NCI-H748 treated with DMSO at 0.1 percent for 48 hours (cell line): ENCODE results near the gene AHRR.
"Not testable (repeated sequence)": the region's sequence is repeated elsewhere in the genome, so short reads cannot be mapped to it uniquely, and the experiment has no call there.

Experiments
- DNase-seq: peaks from one replicate; lab custom pipeline; 2025; lab: John Stamatoyannopoulos, UW

Gene AHRR

DNA sequence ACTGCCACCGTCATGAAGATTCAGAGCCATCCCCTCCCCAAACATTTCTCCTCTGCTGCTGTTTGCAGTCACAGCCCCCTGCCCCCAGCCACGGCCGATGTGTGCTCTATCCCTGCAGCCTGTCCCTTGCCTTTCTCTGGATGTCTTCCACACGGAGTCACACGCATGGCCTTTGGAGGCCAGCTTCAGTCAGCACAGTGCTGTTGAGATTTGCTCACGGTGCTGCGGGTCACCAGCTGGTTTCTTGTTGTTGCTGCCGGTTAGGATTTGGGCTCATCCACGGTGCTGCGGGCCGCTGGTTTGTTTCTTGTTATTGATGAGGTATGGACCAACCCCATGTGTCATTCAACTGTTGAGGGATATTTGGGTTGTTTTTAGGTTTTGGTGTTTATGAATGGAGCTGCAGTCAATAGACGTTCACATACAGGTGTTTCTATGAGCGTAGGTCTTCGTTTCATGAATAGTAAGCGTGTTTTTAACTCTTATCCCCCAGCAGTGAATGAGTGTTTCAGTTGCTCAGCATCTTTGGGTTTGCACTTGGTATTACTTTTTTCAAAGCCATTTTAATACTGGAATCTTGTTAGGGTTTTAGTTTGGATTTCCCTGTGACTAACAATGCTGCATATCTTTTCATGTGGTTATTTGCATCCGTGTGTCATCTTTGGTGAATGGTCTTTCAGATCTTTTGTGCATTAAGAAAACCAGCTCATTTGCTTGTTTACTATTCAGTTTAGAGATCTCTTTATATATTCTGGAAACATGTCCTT, 57.6 kb downstream of the AHRR start:
- DNase-seq: no peak

- no peak for DNase-seq
Observed at GRCh38 chr5:380701-381309, 59.3 kb downstream of the AHRR start.

DNA sequence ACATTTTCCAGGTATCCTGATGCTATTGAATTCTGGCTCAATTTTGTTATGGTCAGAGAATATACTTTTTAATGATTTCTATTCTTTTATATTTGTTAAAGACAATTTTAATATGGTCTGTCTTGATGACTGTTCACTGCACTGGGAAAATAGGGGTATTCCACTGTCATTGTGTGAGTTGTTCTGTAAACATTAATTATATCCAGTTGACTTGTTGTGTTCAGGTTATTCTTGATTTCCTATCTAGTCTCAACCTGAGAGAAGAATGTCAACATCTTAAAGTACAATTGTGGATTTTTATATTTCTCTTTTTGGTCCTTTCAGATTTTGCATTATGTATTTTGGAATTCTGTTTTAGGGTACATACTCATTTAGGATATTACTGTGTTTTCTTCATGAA, 61.6 kb downstream of the AHRR start:
- no peak for DNase-seq

GRCh38 chr5:383621-384020, 62.1 kb downstream of the AHRR start:
- no peak for DNase-seq

DNA sequence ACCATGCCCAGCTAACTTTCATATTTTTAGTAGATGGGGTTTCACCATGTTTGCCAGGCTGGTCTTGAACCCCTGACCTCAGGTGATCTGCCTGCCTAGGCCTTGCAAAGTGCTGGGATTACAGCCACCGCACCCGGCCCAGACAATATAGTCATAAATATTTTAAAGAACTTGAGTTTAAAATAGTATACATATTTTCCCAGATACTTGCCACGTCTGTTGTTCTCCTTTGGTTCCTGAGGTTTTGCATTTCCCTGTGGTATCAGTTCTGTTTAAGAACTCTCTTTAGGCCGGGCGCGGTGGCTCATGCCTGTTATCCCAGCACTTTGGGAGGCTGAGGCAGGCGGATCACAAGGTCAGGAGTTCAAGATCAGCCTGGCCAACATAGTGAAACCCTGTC, 63.1 kb downstream of the AHRR start:
- DNase-seq: not testable (repeated sequence)

GRCh38 chr5:385321-385720, 63.8 kb downstream of the AHRR start:
- no peak for DNase-seq

DNA sequence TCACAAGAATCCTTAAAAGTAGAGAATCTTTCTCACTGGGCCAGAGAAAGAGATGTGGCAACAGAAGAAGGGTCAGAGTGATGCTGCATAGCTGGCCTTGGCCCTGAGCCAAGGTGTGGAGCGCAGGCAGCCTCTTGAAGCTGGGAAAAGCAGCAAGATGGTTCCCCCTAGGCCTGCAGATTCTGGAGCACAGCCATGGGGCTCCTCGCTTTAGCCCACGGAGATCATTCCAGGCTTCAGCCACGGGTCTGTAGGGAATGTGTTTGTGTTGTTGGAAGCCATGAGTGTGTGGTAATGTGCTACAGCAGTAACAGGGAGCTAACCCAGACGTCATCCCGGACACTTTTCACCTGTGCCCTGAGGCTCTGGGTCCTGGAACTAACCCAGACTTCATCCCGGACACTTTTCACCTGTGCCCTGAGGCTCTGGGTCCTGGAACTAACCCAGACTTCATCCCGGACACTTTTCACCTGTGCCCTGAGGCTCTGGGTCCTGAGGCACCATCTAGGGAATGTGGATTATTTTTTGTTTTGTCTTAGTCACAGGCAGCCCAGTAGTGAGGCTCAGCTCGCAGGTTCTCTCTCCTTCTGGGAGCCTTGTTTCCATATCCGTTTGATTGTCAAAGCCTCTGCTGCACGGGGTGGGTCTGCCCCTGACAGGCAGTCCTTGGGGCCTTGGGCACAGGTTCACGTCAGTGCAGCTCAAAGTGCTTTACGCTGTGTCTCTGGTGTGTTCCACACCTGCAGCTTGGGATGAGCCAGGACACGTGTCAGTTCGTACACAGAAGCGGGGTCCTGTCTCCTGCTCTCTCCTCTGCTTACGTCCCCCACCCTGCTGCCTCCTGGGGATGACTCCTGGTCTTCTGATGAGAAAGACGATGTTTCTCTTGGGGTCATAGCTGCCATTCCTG, 65.2 kb downstream of the AHRR start:
- no peak for DNase-seq

DNA sequence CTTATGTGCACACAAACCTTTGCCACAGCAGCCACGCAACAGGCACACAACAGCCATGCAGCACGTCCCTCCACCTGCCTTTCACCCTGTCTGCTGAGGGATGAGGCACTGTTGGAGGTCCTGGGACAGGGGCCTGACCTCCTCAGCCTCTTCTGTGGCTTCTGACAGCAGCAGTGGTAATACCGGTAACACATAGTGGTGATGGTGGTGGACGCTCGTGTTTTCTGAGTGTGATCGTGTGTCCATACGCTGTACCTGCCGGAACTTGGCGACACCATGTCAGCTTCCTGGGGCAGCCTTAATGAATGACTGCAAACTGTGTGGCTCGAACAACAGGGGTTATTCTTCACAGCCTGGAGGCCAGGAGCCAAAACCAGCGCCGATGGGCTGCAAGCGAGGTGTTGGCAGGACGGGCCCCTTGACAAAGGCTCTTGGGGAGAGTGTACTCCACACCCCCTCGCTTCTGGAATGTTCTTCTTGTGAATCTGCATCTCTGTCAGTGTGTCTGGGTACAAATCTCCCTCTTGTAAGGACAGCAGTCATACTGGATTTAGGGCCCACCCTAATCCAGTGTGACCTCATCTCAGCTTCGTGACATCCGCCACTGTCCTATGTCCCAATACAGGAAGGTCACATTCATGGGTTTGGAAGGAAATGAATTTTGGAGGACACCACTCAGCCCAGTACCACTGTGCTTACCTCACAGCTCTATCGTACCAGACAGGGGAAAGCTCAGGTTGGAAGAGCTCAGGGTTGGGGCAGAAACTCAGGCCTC, 66.2 kb downstream of the AHRR start:
- no peak for DNase-seq

- DNase-seq: no peak
Observed at GRCh38 chr5:388266-389196, 67.0 kb downstream of the AHRR start.

GRCh38 chr5:389197-389821, 67.8 kb downstream of the AHRR start:
- no peak for DNase-seq

DNA sequence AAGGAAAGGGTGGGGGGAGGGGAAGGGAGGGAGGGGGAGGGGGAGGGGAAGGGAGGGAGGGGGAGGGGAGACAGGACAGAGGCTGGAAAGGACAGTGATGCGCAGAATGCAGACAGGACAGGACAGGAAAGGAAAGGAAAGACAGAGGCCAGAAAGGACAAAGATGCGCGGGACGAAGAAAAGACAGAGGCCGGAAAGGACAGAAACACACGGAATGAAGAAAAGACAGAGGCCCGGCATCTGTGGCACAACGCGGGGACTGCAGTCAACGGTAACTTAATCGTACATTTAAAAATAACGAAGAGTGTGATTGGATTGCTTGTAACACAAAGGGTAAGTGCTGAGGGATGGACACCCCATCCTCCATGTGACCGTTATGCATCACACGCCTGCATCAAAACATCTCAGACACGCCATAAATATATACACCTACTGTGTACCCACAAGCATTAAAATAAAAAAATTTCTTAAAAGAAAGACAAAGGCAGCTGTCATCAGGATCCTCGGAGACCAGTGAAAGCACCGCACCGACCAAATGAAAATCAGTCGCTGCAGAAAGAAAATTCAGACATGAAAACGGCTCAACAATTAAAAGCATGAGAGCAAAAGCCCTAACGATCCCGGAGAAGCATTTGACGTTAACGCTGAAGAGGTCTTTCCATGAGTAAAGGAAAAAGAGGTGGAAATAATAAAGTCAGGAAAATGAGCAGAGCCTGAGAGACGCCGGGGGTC, 68.5 kb downstream of the AHRR start:
- no peak for DNase-seq

DNA sequence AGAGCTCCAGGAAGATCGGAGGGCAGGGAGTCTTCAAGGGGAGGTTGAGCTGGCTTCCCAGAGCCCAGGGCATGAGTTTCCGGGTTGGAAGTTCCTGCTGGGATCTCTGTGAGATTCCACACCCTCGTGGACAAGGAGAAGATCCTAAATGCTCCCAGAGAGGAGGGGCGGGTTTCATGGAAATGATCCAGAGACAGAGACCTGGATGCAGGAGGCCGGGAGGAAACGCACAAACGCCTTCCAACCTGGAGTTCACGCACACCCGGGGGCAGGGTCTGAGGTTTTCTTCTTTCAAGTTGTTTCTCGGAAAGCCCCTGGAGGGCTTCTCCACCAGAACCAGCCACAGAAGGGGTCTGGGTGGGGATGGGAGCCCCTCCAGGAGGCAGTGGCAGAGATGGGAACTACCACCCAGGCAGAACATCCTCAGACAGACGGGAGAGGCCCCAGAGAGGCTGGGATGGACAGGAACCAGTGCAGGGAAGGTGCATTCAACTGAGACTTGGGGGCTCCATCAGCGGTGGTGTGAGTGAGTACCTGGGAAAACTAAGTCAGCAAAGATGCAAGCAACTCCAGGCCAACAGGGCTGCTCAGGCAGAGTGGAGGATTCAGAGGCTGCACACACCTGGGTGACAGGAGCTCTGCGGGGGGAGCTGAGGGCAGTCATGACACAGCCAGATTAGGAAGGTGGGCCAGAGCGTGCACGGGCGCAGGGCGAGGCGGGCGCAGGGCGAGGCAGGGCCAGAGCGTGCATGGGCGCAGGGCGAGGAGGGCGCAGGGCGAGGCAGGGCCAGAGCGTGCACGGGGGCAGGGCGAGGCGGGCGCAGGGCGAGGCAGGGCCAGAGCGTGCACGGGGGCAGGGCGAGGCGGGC, 69.3 kb downstream of the AHRR start:
- DNase-seq: no peak

GRCh38 chr5:392431-392988, 71.0 kb downstream of the AHRR start:
- no peak for DNase-seq

- DNase-seq: no peak
Observed at GRCh38 chr5:393846-394275, 72.3 kb downstream of the AHRR start.

DNA sequence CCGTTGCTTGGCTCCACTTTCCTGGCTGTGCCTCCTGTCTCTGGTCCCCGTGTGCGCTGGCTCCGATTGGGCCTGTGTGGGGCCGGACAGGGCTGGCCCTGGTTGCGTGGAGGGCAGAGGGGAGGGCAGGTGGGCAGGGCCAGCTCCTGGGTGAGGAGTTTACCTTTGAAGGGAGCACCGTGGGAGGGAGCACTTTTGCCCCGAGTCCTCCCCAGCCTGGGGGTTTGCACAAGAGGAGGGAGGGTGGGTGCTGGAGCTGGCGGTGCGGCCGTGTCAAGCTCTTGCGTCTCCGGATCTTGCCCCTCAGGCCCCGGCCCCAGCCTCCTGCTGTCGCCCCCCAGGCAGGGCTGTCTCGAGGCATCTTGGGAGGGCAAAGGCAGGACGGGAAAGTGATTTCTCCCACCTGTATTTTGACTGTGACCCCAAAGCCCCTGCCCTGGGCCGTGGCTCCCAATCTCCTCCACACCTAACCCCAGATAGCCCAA, 73.2 kb downstream of the AHRR start:
- no peak for DNase-seq

- DNase-seq: no peak
Observed at GRCh38 chr5:395156-395920, 73.8 kb downstream of the AHRR start.

DNA sequence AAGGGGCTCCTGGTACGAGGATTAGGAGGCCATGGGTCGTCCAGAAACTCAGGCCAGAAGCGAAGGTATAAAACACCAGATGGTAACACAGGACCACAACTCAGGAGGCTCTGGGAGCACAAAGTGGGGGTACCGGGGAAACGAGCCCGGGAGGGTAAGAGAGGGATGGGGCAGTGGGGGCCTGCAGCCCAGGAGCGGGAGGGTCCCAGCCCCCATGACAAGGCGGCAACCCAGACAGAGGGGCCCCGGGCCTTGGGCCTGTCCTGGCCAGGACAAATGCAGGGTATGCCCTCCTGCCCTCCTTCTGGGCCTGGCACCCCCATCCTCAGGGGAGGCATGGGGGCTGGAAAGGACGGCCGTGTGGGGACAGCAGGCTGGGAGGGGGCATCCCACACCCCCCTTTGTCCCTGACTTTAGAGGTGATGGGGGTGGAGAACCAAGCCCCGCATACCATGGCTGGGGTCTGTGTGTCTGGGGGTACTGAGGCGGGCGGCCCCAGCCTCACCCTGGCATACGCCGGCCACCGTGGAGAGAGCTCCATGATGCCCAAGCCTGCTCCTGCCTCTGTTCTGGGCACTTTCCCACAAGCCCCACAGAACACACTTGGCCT, 74.5 kb downstream of the AHRR start:
- DNase-seq: no peak
